K562 treated with DMSO at 1 percent for 4 hours (cell line): ENCODE measurements around the gene FGB. TPM values are rescaled to one million over a fixed set of nuclear protein-coding genes. Genes with fewer than 3 reads are reported as not detected.

Experiments used
- total RNA-seq: library from RNA; unstranded; fragments of 300-600 nt; gene quantifications from 2 replicates; pipeline ENCODE4 v1.2.3, GENCODE V29; 2022; ENCODE audit not compliant: insufficient read depth

The FGB gene
- not detected in 2 replicates for total RNA-seq

DNA sequence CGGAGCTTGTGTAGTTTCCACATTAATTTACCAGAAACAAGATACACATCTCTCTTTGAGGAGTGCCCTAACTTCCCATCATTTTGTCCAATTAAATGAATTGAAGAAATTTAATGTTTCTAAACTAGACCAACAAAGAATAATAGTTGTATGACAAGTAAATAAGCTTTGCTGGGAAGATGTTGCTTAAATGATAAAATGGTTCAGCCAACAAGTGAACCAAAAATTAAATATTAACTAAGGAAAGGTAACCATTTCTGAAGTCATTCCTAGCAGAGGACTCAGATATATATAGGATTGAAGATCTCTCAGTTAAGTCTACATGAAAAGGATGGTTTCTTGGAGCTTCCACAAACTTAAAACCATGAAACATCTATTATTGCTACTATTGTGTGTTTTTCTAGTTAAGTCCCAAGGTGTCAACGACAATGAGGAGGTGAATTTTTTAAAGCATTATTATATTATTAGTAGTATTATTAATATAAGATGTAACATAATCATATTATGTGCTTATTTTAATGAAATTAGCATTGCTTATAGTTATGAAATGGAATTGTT, at the start of gene FGB:
Gene FGB (plus strand): TSS at position 315 of the 558 bp plus-strand sequence. CDS start 8 bp downstream, at position 323.

DNA sequence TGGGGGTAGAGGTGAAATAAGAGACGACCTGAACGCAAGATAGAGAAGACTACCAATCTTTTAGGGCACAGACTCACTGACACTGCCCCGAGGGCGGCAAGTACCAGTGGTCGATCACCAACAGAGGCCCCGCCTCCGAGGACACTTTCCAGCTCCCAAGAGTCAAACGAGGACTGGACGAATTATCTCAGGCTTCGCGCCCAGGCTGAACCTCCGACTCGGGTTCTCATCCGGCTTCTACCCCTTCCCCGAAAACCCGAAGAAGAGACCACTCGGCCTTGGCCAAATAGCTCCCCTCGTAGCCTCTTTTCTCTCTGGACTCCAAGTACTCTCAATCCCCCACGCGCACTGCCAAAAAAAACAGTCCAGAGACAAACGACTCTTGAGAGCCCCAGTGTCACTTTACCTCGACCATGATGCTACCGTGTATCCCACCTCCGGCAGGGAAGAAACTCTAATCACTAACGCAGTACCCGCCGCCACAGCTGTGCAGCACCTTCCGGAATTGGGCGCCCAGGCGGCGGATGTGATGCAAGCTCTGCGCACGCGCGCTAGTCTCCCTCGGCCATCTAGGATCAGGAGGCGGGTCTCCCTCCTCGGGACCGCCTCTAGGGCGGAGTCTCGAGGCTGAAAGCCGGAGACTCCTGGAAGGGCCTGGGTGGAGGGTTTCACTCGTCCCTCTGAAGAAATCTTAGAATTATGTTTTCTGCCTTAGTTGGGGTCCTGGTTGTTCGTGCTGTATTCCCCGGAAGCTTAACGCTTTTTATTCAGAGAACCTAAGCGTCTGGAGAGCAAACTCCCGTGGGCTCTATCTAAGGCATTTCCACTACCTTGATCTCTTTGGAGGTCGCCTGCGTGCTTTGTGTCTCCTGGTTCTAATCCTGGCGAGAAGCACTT, 12.7 kb upstream of the FGB start, which contains the start of gene PLRG1:
Gene PLRG1 (minus strand): TSS at position 507 of the 897 bp plus-strand sequence. CDS start 92 bp downstream, at position 415.

DNA sequence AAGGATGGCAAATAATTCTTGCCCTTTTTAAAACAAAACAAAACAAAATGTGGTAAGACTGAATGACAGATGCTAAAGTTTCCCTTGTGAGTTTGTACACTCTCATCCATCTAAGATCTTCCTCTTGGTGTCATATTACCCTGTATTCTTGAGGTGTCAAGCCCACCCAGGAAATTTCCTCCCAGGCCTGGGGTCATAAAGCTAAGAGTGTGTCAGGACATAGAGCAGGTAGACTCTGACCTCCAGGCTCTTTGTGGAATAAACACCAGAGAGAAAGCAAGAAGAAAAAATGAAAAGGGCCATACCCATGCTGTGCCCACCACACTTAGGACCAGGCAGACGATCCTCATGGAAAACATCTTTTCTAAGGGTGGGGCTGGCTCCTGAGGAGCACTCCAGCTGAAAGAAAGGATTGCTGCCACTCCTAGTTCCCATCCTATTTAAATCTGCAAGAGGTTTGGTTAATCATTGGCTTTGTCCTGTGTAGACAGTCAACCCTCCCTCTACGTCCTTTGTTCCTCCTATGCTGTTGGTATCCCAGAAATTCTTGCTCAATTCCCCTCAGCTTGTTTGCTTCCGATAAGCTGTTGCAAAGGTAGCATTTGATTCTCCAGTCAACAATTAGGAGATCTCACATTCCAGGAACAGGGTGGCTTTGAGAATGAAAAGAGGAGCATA, 27.7 kb downstream of the FGB start, which contains the start of gene FGA:
Gene FGA (minus strand): TSS at position 414 of the 678 bp plus-strand sequence. CDS start 55 bp downstream, at position 359.

DNA sequence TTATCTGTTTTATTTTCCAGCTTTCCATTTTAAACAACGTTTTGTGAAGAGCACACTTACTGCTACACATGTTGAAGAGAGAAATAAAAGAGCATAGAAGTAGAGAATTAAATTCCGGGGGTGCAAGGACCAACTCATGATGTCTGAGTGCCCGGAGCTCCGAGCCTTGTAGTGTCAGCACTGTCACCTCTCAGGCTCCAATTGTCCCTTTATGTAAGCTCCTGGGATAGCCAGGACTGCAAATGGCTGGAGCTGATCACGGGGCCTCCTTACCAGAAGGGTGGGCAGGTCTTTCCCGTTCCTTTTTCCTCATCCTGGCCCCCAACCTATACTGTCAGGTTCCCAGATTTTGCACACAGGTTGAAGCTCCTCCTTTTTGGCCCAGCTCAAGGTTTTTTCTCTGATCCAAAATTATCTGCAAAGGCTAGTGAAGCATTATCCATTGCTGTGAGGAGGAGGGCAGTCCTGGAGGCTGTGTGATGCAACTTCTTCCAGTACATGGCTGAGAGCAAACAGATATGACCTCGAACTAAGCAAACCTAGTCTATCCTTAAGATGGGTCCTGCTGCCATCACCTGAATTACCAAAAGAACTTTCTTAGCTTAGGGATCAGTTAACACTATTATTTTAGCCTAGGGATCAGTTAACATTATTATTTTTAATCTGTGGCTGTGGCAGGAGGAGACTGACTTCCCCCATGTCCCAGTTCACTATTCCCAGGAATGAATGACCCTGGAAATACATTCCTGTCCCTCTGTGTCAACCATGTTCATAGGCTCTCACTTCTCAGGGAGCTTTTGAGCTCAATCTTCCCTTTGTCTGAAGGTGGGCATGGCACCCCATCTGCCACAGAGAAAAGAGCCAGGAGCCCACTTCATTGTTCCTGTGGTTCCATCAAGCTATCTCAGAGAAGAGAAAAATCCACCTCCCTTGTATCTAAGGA, 49.9 kb downstream of the FGB start, which contains the start of gene FGG:
Gene FGG (minus strand): TSS at position 185 of the 943 bp plus-strand sequence. CDS start 47 bp downstream, at position 138.

Other genes starting within 250 kb of the FGB start
- gene DCHS2, start 71.2 kb upstream of the FGB start, total RNA-seq: 2.0 and 2.2 TPM in 2 replicates
- gene PLRG1, start 12.6 kb upstream of the FGB start, total RNA-seq: 40.3 and 45.5 TPM in 2 replicates
- not detected in 2 replicates for gene FGA, start 27.7 kb downstream of the FGB start, total RNA-seq
- not detected in 2 replicates for gene FGG, start 49.6 kb downstream of the FGB start, total RNA-seq
- not detected in 2 replicates for gene LRAT, start 181.0 kb downstream of the FGB start, total RNA-seq
- gene RBM46, start 218.3 kb downstream of the FGB start, total RNA-seq: not detected in 2 replicates